AG09309 (cell line): ENCODE data around the gene PRPF31.
A peak's percentile ranks its signal among the peaks of the same experiment; 100 is the strongest.
"Not testable (repeated sequence)": the region's sequence is repeated elsewhere in the genome, so short reads cannot be mapped to it uniquely, and the experiment has no call there.

ENCODE experiments used
- DNase-seq: peaks from one replicate; pipeline ENCODE4 v3.0.0-alpha.2; 2010; ENCODE audit warnings: low read depth
- H3K4me3 ChIP-seq: 2 replicates; pipeline ENCODE4 v1.5.1; 2011; ENCODE audit warnings: mild to moderate bottlenecking, low read depth, low read length, moderate library complexity; ENCODE audit not compliant: control insufficient read depth
- CTCF ChIP-seq: IDR thresholded peaks from 2 replicates; pipeline ENCODE4 v1.5.1; 2011; ENCODE audit warnings: mild to moderate bottlenecking, low read depth, low read length, inconsistent platforms; ENCODE audit not compliant: insufficient read depth, control insufficient read depth; ENCODE audit errors: missing control alignments

The PRPF31 gene

GRCh38 chr19:54162241-54162805 lies 46.8 kb downstream of the PRPF31 start:
- DNase-seq, result no peak
- H3K4me3 ChIP-seq, result peak overlapping the region; percentile 46
- TF ChIP-seq CTCF, result no peak

GRCh38 chr19:54162884-54163283 lies 47.3 kb downstream of the PRPF31 start:
- no peak overlapping the region for H3K4me3 ChIP-seq
- TF ChIP-seq CTCF, result no peak

GRCh38 chr19:54164369-54165068 lies 49.0 kb downstream of the PRPF31 start:
- no peak for DNase-seq
- H3K4me3 ChIP-seq, result no peak overlapping the region
- TF ChIP-seq CTCF, result no peak

More at GRCh38 chr19:54162884-54163283, 47.3 kb downstream of the PRPF31 start:
- no peak for DNase-seq

- TF ChIP-seq CTCF, result no peak
- no peak for DNase-seq
- no peak overlapping the region for H3K4me3 ChIP-seq
Measured at GRCh38 chr19:54165222-54165621, 49.7 kb downstream of the PRPF31 start.

- peak; percentile 96 for TF ChIP-seq CTCF
- H3K4me3 ChIP-seq, result no peak overlapping the region
- DNase-seq, result no peak
Measured at GRCh38 chr19:54168174-54168917, 52.8 kb downstream of the PRPF31 start.

GRCh38 chr19:54169149-54169740 lies 53.7 kb downstream of the PRPF31 start:
- no peak for DNase-seq
- TF ChIP-seq CTCF, result no peak

GRCh38 chr19:54171736-54172431 lies 56.3 kb downstream of the PRPF31 start:
- H3K4me3 ChIP-seq, DNase-seq: not testable (repeated sequence)

More at GRCh38 chr19:54169149-54169740, 53.7 kb downstream of the PRPF31 start:
- no peak overlapping the region for H3K4me3 ChIP-seq
